ENCODE measurements around the gene STK32C. TPM values are rescaled to one million over a fixed set of nuclear protein-coding genes. Genes with fewer than 3 reads are reported as not detected.

Gene STK32C
- total and polyA plus RNA-seq, 8 donors = 9.9 to 18.2 (median 11.6) TPM

DNA sequence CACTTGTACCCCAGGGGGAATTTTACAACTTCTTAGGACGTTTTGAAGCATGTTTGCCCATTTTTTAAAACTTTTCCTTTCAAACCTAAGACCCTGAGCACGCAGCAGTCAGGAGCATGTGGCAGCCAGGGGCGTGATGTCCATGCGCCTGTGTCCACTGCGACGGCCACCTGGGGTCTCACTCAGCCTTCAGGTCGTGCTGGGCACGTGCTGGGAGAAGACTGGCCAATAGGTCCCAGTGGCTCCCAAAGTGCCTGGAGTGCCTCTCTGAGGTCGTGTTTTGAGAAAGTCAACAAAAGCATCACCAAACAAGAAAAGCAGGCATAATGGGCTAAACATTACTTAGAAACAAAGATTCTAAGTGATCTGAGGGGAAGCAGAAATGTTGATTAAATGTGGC is 39.1 kb upstream of the STK32C start:
- H3K27me3 ChIP-seq = no peaks in the 10 kb centered on the region
- H3K9me3 ChIP-seq = no peaks in the 10 kb centered on the region
- DNase-seq (peak in 1 of 4 donors; percentile 16), ATAC-seq (no peak)
- H3K4me3 ChIP-seq = no peak overlapping the region
- H3K36me3 ChIP-seq = peaks cover 0 to 39% of the 10 kb centered on the region in 2 donors
- no peaks in the 10 kb centered on the region for H3K4me1 ChIP-seq
- no peak overlapping the region for H3K27ac ChIP-seq
- intact Hi-C loops (cut with DNase I) = loop anchor here in 1 of 2 donors (10.0 kb wide), 1 partner anchor 122 kb away; no protein-coding TSS in a partner anchor
- TF ChIP-seq, protein P1, sequence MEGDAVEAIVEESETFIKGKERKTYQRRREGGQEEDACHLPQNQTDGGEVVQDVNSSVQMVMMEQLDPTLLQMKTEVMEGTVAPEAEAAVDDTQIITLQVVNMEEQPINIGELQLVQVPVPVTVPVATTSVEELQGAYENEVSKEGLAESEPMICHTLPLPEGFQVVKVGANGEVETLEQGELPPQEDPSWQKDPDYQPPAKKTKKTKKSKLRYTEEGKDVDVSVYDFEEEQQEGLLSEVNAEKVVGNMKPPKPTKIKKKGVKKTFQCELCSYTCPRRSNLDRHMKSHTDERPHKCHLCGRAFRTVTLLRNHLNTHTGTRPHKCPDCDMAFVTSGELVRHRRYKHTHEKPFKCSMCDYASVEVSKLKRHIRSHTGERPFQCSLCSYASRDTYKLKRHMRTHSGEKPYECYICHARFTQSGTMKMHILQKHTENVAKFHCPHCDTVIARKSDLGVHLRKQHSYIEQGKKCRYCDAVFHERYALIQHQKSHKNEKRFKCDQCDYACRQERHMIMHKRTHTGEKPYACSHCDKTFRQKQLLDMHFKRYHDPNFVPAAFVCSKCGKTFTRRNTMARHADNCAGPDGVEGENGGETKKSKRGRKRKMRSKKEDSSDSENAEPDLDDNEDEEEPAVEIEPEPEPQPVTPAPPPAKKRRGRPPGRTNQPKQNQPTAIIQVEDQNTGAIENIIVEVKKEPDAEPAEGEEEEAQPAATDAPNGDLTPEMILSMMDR (IDR thresholded peaks at IDR 0.05) = no peak

DNA sequence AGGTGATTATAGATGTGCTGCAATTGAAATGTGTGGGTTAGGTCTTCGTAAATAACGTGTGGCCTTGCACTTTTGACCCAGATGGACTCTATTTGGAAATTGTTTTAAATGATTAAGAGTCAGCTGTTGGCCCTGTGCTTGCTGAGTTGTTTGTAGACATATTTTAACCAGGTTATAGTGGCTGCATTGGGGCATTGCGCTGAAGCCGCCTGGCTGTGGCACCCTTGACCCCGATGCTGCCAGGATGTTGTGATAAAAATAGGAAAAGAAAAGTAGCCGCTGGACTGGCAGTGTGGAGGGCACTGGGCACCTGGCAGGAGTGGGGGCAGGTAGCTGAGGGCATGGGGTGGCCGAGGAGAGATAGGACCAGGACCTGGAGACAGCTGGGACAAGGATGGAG is 37.6 kb upstream of the STK32C start:
- TF ChIP-seq, protein P1 (IDR thresholded peaks at IDR 0.05) = no peak
- DNase-seq = peak in 1 of 4 donors; percentile 8

DNA sequence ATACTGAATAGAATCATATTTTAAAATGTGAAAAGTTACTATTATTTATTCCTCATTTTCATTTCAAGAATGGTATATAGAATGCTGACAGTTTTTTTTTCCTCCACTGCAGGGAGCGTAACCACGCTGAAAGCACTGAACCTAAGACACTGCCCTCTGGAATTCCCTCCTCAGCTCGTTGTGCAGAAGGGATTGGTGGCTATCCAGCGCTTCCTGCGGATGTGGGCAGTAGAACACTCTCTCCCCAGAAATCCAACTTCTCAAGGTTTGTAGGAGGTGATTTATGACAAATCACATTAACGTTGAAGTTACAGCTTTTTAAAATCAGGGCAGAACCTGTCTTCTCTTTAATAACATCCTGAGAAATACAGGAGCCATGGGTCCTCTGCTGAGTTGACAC is 36.6 kb upstream of the STK32C start:
- no peaks in the 10 kb centered on the region for H3K4me1 ChIP-seq
- no peak overlapping the region for H3K4me3 ChIP-seq
- ATAC-seq = no peak
- TF ChIP-seq, protein P1 (IDR thresholded peaks at IDR 0.05) = no peak
- no peak for DNase-seq
- H3K27me3 ChIP-seq = no peaks in the 10 kb centered on the region
- H3K36me3 ChIP-seq = peaks cover 0 to 30% of the 10 kb centered on the region in 2 donors
- H3K9me3 ChIP-seq = no peaks in the 10 kb centered on the region
- H3K27ac ChIP-seq = no peak overlapping the region
- intact Hi-C loops (cut with DNase I) = loop anchor here in 1 of 2 donors (10.0 kb wide), 1 partner anchor 120 kb away; no protein-coding TSS in a partner anchor

More for the DNA sequence above, 37.6 kb upstream of the STK32C start:
- intact Hi-C loops (cut with DNase I) = loop anchor here in 1 of 2 donors (10.0 kb wide), 1 partner anchor 121 kb away; no protein-coding TSS in a partner anchor
- no peaks in the 10 kb centered on the region for H3K27me3 ChIP-seq
- H3K27ac ChIP-seq = no peak overlapping the region
- H3K4me3 ChIP-seq = no peak overlapping the region
- no peak for ATAC-seq
- H3K36me3 ChIP-seq = peaks cover 0 to 35% of the 10 kb centered on the region in 2 donors
- no peaks in the 10 kb centered on the region for H3K4me1 ChIP-seq
- no peaks in the 10 kb centered on the region for H3K9me3 ChIP-seq

DNA sequence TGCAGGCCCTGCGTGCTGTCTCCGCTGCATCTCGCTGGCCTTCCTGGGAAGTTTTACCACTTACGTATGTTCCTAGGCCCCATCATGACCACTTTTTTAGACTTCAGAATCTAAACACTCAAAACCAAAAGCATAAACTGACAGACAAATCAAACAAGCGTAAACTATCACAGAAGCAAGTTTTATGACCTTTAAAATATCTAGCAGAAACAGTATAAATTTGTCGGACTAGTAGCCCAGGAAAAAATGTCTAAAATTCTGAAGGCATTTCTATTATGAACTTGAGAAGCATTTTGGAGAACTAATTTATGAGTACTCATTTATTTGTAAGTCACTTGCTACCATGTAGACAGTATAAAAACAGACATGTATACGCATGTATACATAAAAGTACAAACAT is 34.8 kb upstream of the STK32C start:
- H3K9me3 ChIP-seq = no peaks in the 10 kb centered on the region
- ATAC-seq (no peak), DNase-seq (no peak)
- H3K27ac ChIP-seq = no peak overlapping the region
- H3K27me3 ChIP-seq = no peaks in the 10 kb centered on the region
- H3K4me1 ChIP-seq = peaks cover 0 to 3% of the 10 kb centered on the region in 2 donors
- intact Hi-C loops (cut with DNase I) = loop anchor here in 1 of 2 donors (10.0 kb wide), 1 partner anchor 118 kb away; no protein-coding TSS in a partner anchor
- H3K36me3 ChIP-seq = peaks cover 0 to 19% of the 10 kb centered on the region in 2 donors
- H3K4me3 ChIP-seq = no peak overlapping the region
- TF ChIP-seq, protein P1 (IDR thresholded peaks at IDR 0.05) = no peak

DNA sequence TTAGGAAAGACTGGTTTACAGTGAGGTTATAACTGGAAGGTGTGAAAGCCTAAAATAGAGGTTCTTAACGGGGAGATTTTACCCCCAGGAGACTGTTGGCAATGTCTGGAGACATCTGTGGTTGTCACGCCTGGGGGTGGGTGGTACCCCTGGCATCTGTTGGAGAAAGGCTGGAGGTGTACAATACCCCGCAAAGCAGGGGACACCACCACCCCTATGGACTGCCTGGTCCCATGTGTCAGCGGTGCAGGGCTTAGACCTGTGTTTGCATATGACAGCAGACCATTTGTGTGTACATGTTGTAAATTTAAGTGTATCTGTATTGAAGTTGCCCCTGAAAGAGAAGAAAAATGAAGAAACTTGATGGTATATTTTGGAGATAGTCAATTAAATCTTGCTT is 34.0 kb upstream of the STK32C start:
- Histone ChIP-seq H3K4me1 (peaks cover 0 to 9% of the 10 kb centered on the region in 2 donors), H3K4me3 (no peak overlapping the region), H3K9me3 (no peaks in the 10 kb centered on the region), H3K27ac (no peak overlapping the region), H3K27me3 (no peaks in the 10 kb centered on the region), H3K36me3 (peaks cover 0 to 19% of the 10 kb centered on the region in 2 donors)
- DNase-seq (no peak), ATAC-seq (no peak)
- intact Hi-C loops (cut with DNase I) = loop anchor here in 1 of 2 donors (10.0 kb wide), 1 partner anchor 117 kb away; no protein-coding TSS in a partner anchor
- TF ChIP-seq, protein P1 (IDR thresholded peaks at IDR 0.05) = no peak

Data from left lung (tissue), 10 donors.